GM19324 (cell line): ENCODE results near the gene YJEFN3.

Source experiments
- ATAC-seq: cut with Tn5 transposase; IDR thresholded peaks from one replicate; pipeline ENCODE4 v1.9.1; 2021; ENCODE audit warnings: mild to moderate bottlenecking, moderate library complexity; ENCODE audit not compliant: unreplicated experiment, low FRiP score

YJEFN3 gene

DNA sequence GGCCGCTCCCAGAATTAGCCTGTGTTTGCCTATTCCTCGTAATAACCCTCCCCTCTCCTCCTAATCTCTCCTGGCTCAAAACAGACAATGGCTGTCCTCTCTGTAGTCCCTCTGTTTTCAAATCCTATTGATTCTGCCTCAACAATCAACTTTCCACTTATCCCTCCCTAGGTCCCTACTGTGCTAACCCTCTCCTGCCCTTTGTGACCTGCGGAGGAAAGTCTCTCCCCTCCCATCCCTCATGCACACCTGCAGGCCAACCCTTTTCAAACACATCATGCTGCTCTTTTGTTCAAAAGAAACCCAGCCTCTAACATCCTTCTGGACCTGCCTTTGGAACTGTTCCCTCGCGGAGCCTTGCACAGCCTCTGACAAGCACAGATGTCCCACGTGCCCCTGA, 46.7 kb downstream of the YJEFN3 start:
- ATAC-seq = no peak

GRCh38 chr19:19578252-19578651, 49.5 kb downstream of the YJEFN3 start:
- ATAC-seq = no peak

GRCh38 chr19:19579533-19580361, 51.0 kb downstream of the YJEFN3 start:
- ATAC-seq = no peak

DNA sequence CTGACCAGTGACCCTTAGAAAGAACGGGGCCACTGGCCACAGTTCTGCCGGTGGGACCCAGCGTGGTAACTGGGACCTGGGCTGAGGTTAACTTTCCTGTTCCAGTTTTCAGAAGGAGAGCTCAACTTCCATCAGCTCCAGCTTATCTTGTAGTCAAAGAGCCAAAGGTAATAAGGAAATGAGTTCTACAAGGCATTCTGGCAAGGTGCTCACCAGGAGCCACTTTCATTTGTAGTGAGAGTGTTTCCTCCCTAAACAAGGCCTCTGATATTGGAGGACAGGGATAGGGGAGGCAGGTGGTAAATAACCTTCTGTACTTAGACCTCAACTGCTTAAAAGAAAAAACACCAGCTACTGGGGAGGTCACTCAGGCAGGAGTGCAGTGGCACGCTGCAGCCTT, 51.7 kb downstream of the YJEFN3 start:
- ATAC-seq = no peak

GRCh38 chr19:19581391-19581790, 52.7 kb downstream of the YJEFN3 start:
- no peak for ATAC-seq

- ATAC-seq = no peak
Measured at GRCh38 chr19:19582471-19582870, 53.8 kb downstream of the YJEFN3 start.

DNA sequence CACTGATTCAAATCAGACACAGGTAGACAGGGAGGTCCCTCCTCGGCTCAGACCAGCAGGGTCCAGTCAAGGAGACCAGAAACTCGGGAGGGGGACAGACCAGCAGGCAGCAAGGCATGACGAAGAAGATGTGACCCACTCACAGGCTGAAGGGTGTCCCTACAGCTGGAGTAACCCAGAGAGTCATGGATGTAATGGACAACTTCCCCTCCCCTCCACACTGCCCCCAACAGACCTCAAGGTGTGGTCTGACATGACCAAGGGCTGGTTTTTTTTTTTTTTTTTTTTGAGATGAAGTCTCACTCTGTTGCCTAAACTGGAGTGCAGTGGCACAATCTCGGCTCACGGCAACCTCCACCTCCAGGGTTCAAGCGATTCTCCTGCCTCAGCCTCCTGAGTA, 55.6 kb downstream of the YJEFN3 start:
- no peak for ATAC-seq
